KMS-11 (cell line): ENCODE data around the gene CHCHD6.

Experiments used
- H2AFZ ChIP-seq: fragments of 200-600 bp; sonication (generic); 2 replicates; pipeline ENCODE4 v1.6.1; 2016; ENCODE audit warnings: antibody characterized with exemption, mixed run types, low read depth
- H3K27ac ChIP-seq: fragments of 200-600 bp; sonication (generic); 2 replicates; pipeline ENCODE4 v1.6.1; 2016; ENCODE audit warnings: mild to moderate bottlenecking, mixed run types
- H3K27me3 ChIP-seq: fragments of 200-600 bp; sonication (generic); 2 replicates; pipeline ENCODE4 v1.6.1; 2017; ENCODE audit warnings: mild to moderate bottlenecking, low read depth, mixed run types, moderate library complexity; ENCODE audit not compliant: insufficient read depth
- H3K36me3 ChIP-seq: fragments of 200-600 bp; sonication (generic); 2 replicates; pipeline ENCODE4 v1.6.1; 2017; ENCODE audit warnings: mild to moderate bottlenecking, mixed run types; ENCODE audit not compliant: insufficient read depth
- H3K4me1 ChIP-seq: fragments of 200-600 bp; sonication (generic); 2 replicates; pipeline ENCODE4 v1.6.1; 2016; ENCODE audit warnings: mild to moderate bottlenecking, low read depth, mixed run types; ENCODE audit not compliant: poor library complexity, severe bottlenecking
- H3K4me2 ChIP-seq: fragments of 200-600 bp; sonication (generic); 2 replicates; pipeline ENCODE4 v1.7.0; 2016; ENCODE audit warnings: mild to moderate bottlenecking, mixed run types
- H3K4me3 ChIP-seq: fragments of 200-600 bp; sonication (generic); IDR thresholded peaks from 2 replicates; pipeline ENCODE4 v1.6.1; 2017; ENCODE audit warnings: low read depth, low read length, mixed read lengths; ENCODE audit not compliant: insufficient read depth
- H3K79me2 ChIP-seq: fragments of 200-600 bp; sonication (generic); 2 replicates; pipeline ENCODE4 v1.6.1; 2016; ENCODE audit warnings: low read depth, mixed run types; ENCODE audit not compliant: insufficient read depth
- H3K9ac ChIP-seq: fragments of 200-600 bp; sonication (generic); 2 replicates; pipeline ENCODE4 v1.6.1; 2016; ENCODE audit warnings: mild to moderate bottlenecking, mixed run types
- H4K20me1 ChIP-seq: fragments of 200-600 bp; sonication (generic); 2 replicates; pipeline ENCODE4 v1.6.1; 2016; ENCODE audit warnings: mild to moderate bottlenecking, mixed run types; ENCODE audit not compliant: insufficient read depth
- TF ChIP-seq, protein P1 (sequence below): fragments of 200-600 bp; sonication (generic); conservative IDR thresholded peaks from 2 replicates; pipeline ENCODE4 v1.6.1; 2017; ENCODE audit warnings: low read depth, mild to moderate bottlenecking, antibody characterized with exemption, low read length, moderate library complexity, mixed read lengths

Gene CHCHD6

DNA sequence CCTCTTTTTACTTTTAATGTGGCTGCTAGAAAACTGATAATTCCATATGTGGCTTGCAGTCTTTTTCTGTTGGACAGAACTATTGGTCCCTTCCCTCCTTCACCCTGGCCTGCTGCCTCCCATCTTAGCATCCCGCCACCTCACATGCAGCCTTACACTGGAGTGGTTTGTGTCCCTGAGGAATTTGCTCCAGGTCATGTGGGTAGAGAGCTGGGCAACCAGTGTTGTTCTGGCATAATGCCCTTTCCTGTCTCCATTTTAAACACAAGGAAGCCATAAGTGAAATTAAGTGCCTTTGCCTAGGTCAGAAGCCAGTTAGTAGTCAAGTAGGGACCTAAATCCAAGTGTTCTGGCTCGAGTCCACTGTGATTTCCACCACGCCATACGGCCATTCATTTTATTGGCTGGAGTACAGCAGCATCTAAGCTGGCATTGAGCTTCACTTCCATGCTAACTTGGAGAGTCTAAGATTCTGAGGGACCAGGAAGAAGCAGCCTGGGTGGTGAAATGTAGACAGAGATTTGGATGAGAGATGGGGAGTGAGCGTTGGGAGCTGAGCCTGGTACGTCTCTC, 232.9 kb downstream of the CHCHD6 start:
- TF ChIP-seq, protein P1, sequence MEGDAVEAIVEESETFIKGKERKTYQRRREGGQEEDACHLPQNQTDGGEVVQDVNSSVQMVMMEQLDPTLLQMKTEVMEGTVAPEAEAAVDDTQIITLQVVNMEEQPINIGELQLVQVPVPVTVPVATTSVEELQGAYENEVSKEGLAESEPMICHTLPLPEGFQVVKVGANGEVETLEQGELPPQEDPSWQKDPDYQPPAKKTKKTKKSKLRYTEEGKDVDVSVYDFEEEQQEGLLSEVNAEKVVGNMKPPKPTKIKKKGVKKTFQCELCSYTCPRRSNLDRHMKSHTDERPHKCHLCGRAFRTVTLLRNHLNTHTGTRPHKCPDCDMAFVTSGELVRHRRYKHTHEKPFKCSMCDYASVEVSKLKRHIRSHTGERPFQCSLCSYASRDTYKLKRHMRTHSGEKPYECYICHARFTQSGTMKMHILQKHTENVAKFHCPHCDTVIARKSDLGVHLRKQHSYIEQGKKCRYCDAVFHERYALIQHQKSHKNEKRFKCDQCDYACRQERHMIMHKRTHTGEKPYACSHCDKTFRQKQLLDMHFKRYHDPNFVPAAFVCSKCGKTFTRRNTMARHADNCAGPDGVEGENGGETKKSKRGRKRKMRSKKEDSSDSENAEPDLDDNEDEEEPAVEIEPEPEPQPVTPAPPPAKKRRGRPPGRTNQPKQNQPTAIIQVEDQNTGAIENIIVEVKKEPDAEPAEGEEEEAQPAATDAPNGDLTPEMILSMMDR, result no peak
- Histone ChIP-seq H3K4me1 (peaks cover 6% of the 10 kb centered on the region), H3K27me3 (no peaks in the 10 kb centered on the region), H4K20me1 (no peaks in the 10 kb centered on the region), H3K4me3 (no peak overlapping the region), H3K79me2 (no peaks in the 10 kb centered on the region), H3K27ac (no peak overlapping the region), H2AFZ (no peak overlapping the region), H3K9ac (no peak overlapping the region), H3K36me3 (no peaks in the 10 kb centered on the region), H3K4me2 (no peak overlapping the region)

DNA sequence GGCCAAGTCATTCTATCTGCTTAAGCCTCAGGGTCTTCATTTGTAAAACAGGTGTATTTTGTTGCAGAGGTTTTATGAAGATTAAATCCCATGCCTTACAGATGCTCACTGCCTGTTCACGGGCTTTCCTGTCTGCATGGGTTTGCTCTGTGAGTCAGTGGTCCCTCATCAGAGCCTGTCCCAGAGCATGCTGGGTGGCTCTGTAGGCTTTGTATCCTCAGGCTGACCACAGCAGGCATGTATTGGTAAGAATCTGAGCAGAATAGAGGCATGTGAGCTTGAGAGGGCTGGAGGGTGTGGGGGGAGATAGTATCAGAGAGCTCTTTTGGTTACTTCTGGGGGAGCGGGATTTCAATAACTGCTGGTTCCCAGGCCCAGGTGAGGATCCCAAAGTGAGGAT, 233.5 kb downstream of the CHCHD6 start:
- H3K9ac ChIP-seq, result no peak overlapping the region
- no peaks in the 10 kb centered on the region for H3K79me2 ChIP-seq
- no peak overlapping the region for H3K4me3 ChIP-seq
- H3K36me3 ChIP-seq, result no peaks in the 10 kb centered on the region
- TF ChIP-seq, protein P1, result no peak
- H3K27ac ChIP-seq, result no peak overlapping the region
- H3K4me2 ChIP-seq, result no peak overlapping the region
- H3K4me1 ChIP-seq, result peaks cover 6% of the 10 kb centered on the region
- no peak overlapping the region for H2AFZ ChIP-seq
- no peaks in the 10 kb centered on the region for H3K27me3 ChIP-seq
- no peaks in the 10 kb centered on the region for H4K20me1 ChIP-seq

DNA sequence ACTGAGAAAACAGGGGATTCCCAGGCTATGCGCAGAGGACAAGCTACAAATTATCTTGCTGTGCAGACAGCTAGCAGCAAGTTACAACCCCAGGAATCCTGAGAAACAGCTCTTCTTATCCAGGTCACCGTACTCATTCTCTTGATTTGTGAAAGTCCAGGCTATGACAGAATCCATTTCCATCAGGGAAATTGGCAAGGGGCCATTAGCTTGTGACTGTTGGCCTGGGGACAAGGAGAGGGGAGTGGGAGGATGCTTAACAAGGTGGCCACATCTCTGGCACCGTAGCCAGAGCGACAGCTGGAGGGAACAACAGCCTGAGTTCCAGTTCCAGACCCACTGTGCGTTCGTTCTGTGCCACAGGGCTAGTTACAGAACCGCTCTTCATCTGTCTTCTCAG, 233.9 kb downstream of the CHCHD6 start:
- Histone ChIP-seq H3K4me2 (no peak overlapping the region), H3K9ac (no peak overlapping the region), H3K4me1 (peaks cover 6% of the 10 kb centered on the region), H3K27ac (no peak overlapping the region), H4K20me1 (no peaks in the 10 kb centered on the region), H3K27me3 (no peaks in the 10 kb centered on the region), H3K4me3 (no peak overlapping the region), H3K36me3 (no peaks in the 10 kb centered on the region), H3K79me2 (no peaks in the 10 kb centered on the region), H2AFZ (no peak overlapping the region)
- TF ChIP-seq, protein P1, result no peak

DNA sequence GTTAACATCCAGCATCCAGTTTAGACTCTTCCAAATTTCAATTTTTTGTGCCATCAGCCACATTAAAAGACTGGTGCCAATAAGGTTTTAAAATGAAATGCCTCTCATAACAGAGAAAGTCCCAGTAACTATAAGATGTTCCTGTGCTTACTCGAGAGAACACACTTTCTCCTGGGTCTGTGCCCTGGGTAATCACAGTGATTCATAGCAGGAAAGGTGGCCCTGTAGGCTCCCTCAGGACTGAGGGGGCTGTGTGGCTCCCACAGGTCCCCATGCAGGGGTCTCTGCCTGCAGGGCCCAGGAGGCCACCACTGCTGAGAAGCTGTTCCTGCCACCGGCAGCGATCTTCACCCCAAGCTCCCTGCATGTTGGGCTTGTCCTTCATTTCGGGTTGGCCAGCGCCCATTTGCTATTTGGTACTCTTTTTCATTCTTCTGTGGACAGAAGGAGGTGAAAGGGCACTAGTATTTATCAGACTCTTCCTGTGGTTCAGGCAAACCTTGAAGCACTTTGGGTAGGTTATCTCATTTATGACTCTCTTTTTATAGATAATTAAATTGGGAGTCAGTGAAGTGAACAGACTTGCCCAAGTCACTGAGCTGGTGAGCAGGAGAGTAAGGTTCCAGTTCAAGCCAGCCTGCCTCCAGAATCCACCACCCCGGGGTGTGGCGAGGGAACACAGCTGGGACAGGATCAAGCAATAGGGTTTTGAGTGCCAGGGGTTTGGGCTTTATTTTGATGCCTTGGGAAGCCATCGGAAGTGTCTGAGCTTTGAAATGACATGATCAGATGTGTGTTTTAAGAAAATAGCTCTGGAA, 234.7 kb downstream of the CHCHD6 start:
- Histone ChIP-seq H3K9ac (no peak overlapping the region), H3K36me3 (no peaks in the 10 kb centered on the region), H3K27ac (no peak overlapping the region), H3K4me3 (no peak overlapping the region), H2AFZ (no peak overlapping the region), H3K4me2 (no peak overlapping the region), H3K27me3 (no peaks in the 10 kb centered on the region), H3K79me2 (no peaks in the 10 kb centered on the region), H4K20me1 (no peaks in the 10 kb centered on the region), H3K4me1 (peaks cover 6% of the 10 kb centered on the region)
- TF ChIP-seq, protein P1, result no peak
